Ascending aorta (tissue), 2 donors: ENCODE measurements around the gene TAPBP. TPM values are rescaled to one million over a fixed set of nuclear protein-coding genes. Genes with fewer than 3 reads are reported as not detected.

Experiments used
- DNase-seq, 2 donors: peaks; one replicate each; pipeline ENCODE4 v3.0.0-alpha.2; 2019; ENCODE audit warnings: low spot score in 2 of 2
- H3K27ac ChIP-seq, 2 donors: fragments of 200-600 bp; sonication (generic); one replicate each; pipeline ENCODE4 v1.5.1; 2016 to 2017; ENCODE audit warnings: mild to moderate bottlenecking in 1 of 2
- H3K27me3 ChIP-seq: fragments of 200-600 bp; sonication (generic); one replicate; pipeline ENCODE4 v1.5.1; 2017
- H3K36me3 ChIP-seq, 2 donors: fragments of 200-600 bp; sonication (generic); one replicate each; pipeline ENCODE4 v1.5.1; 2016
- H3K4me1 ChIP-seq, 2 donors: fragments of 200-600 bp; sonication (generic); one replicate each; pipeline ENCODE4 v1.5.1; 2016 to 2017; ENCODE audit warnings: mild to moderate bottlenecking in 1 of 2
- H3K4me3 ChIP-seq, 2 donors: fragments of 200-600 bp; sonication (generic); one replicate each; pipeline ENCODE4 v1.5.1; 2016 to 2017; ENCODE audit warnings: mild to moderate bottlenecking in 1 of 2
- H3K9me3 ChIP-seq, 2 donors: fragments of 200-600 bp; sonication (generic); one replicate each; pipeline ENCODE4 v1.5.1; 2016
- intact Hi-C: fragments of 100-400 bp; cut with DNase I; formaldehyde crosslinking; loops from one replicate; pipeline ENCODE4 v1.15.1; 2023
- total RNA-seq: library from RNA; depleted of rRNA; stranded (reverse); fragments of >200 nt; gene quantifications from one replicate; pipeline ENCODE4 v1.1.0, GENCODE V29; 2016
- TF ChIP-seq, protein P1 (sequence below), 3 experiments: fragments of 200-600 bp in 2 of 3; fragments of 450-650 bp in 1 of 3; sonication (generic) in 2 of 3; IDR thresholded peaks; one replicate each; pipeline ENCODE4 v1.5.1; 2016 to 2019; ENCODE audit warnings: antibody characterized with exemption in 3 of 3, mild to moderate bottlenecking in 1 of 3, moderate library complexity in 1 of 3

TAPBP gene
- total RNA-seq, 1 donor from 2014 or later, result 185 TPM

DNA sequence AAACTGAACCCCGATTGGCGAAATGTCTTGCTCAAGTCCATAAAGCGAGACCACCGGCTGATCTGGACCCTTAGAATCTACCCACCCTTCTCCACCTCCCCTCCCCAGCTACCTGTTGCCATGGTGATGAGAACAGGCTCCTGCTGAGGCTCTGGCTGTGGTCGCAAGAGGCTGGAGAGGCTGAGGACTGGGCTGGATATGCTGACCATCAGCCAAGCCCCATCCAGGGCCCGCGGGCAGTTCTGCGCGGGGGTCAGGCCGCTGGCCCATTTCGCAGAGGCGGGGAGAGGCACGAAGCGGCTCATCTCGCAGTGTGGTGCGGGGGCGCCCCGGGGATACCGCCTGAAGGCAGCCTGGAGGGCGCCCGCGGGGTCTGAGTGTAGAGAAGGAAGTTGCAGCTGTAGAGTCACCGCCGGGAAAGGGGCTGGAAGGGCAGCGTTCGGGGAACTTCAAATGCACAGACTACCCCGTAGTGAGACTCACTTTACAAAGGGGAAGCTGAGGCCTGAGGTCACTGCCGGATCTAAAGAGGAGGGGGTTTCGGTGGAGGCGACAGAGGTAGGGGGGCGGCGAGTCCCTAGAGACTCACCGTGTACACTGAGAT lies 671 bp downstream of the TAPBP start:
- peak in 1 of 2 donors; percentile 80 for DNase-seq
- Histone ChIP-seq H3K4me1 (peaks cover 0 to 25% of the 10 kb centered on the region in 2 donors), H3K9me3 (no peaks in the 10 kb centered on the region)

DNA sequence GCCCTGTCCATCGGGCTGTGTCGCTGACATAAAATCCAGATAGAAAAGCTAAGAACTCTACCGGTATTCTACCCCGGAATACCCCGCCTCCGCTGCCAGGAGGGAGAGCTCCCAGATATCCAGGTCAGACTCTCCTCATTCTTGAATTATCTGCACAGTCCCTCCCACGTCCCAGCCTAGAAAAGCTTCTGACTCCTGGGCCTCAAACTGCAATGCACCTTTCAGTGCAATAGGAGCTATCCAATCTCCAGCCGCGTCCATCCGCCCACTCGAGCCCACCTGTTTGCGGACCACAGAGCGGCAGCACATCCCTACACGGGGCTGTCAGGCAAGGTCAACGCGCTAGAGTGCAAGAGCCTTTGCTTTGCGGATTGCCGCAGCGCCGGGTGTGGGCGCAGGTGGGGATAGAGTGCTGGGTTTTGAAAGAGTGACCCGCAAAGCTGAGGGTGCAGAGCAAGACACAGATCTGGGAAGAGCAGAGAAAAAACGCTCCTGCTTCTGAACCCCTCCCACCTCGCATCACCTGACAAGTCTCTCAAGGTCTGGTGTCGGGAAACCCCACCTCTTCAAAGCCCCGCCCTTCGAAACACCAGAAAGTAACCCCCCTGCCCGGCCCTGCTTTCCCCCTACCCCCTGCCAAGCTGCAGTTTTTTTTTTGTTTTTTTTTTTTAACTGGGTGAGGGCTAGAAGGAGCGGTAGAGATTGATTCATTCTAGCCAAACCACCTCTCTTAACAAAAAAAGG lies 1.3 kb downstream of the TAPBP start:
- Histone ChIP-seq H3K9me3 (no peaks in the 10 kb centered on the region), H3K4me3 (peak overlapping the region; percentile 60 to 82), H3K27me3 (no peaks in the 10 kb centered on the region), H3K36me3 (peaks cover 5% of the 10 kb centered on the region in 2 donors), H3K27ac (peak overlapping the region; percentile 87 to 97), H3K4me1 (peaks cover 0 to 24% of the 10 kb centered on the region in 2 donors)
- DNase-seq, result peak in 1 of 2 donors; percentile 82
- TF ChIP-seq, protein P1, sequence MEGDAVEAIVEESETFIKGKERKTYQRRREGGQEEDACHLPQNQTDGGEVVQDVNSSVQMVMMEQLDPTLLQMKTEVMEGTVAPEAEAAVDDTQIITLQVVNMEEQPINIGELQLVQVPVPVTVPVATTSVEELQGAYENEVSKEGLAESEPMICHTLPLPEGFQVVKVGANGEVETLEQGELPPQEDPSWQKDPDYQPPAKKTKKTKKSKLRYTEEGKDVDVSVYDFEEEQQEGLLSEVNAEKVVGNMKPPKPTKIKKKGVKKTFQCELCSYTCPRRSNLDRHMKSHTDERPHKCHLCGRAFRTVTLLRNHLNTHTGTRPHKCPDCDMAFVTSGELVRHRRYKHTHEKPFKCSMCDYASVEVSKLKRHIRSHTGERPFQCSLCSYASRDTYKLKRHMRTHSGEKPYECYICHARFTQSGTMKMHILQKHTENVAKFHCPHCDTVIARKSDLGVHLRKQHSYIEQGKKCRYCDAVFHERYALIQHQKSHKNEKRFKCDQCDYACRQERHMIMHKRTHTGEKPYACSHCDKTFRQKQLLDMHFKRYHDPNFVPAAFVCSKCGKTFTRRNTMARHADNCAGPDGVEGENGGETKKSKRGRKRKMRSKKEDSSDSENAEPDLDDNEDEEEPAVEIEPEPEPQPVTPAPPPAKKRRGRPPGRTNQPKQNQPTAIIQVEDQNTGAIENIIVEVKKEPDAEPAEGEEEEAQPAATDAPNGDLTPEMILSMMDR (IDR thresholded peaks at IDR 0.05), result no peak
- intact Hi-C loops, result loop anchor here (2.0 to 10.0 kb wide), 2 partner anchors 14 to 1648 kb away; partner anchors contain the start of genes C6orf47, CSNK2B, GPANK1 and LY6G5B

More for the DNA sequence above, 671 bp downstream of the TAPBP start:
- Histone ChIP-seq H3K27ac (peak overlapping the region; percentile 87 to 97), H3K27me3 (no peaks in the 10 kb centered on the region), H3K4me3 (peak overlapping the region; percentile 60 to 82), H3K36me3 (peaks cover 5% of the 10 kb centered on the region in 2 donors)
- intact Hi-C loops, result loop anchor here (2.0 to 10.0 kb wide), 2 partner anchors 14 to 1648 kb away; partner anchors contain the start of genes C6orf47, CSNK2B, GPANK1 and LY6G5B
- TF ChIP-seq, protein P1 (IDR thresholded peaks at IDR 0.05), result no peak

DNA sequence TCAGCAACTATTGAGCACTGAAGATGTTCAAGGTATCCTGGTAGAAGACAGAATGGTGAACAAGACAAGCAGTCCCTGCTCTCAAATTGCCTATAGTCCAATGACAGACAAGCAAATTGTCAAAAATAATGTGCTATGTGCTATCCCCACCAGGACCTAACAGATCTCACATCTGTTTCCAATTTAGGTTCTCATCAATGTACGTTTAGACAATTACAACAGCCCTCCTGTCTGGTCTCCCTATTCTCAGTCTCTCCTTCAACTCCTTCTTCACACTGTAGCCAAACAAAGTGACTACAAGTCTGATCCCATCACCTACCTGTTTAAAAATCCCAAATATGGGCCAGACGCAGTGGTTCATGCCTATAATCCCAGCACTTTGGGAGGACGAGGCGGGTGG lies 7.5 kb downstream of the TAPBP start:
- Histone ChIP-seq H3K4me1 (no peaks in the 10 kb centered on the region), H3K36me3 (peaks cover 29 to 31% of the 10 kb centered on the region in 2 donors), H3K27me3 (no peaks in the 10 kb centered on the region), H3K4me3 (no peak overlapping the region), H3K9me3 (no peaks in the 10 kb centered on the region), H3K27ac (no peak overlapping the region)
- TF ChIP-seq, protein P1 (IDR thresholded peaks at IDR 0.05), result no peak
- no peak for DNase-seq
- intact Hi-C loops, result no loop called here

DNA sequence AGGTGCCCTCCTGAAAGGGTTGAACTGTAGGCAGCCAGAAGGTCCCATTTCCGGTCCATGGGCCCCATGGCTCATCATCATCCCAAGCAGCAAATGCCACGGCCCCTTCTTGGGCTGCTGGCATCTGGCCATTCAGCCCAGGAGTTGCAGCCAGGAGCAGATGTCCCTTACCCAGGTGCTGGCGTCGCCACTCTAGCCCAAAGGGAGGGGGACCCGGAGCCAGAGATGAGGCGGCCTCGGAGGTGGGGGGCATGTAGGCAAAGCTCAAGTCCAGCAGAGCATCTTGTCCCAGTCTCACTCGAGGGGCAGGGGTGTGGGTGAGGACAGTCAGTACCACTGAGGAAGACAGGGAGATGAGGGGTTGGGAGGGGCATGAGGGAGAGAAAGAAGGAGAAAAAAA lies 8.8 kb downstream of the TAPBP start:
- TF ChIP-seq, protein P1 (IDR thresholded peaks at IDR 0.05), result no peak
- Histone ChIP-seq H3K27me3 (no peaks in the 10 kb centered on the region), H3K27ac (no peak overlapping the region), H3K9me3 (no peaks in the 10 kb centered on the region), H3K4me3 (no peak overlapping the region), H3K4me1 (peaks cover 0 to 7% of the 10 kb centered on the region in 2 donors), H3K36me3 (peaks cover 23 to 31% of the 10 kb centered on the region in 2 donors)
- DNase-seq, result no peak
- intact Hi-C loops, result no loop called here

DNA sequence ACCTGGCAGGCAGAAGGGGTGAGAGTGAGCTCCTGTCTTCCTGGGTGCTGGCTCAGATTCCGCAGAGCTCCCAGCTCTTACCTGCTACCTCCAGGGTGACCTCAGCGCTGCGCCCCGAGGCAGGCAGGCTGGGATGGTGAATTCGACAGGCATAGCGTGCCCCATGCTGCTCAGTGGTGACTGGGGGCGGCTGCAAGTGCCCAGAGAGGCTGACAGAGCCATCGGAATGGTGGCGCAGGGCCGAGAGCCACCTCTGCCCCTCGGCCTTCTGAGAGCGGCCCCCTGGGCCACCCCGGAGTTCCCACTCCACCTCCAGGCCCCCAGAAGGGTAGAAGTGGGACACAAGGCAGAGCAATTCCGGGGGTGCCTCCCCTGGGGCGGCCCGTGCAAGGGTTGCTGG lies 9.7 kb downstream of the TAPBP start:
- DNase-seq, result no peak
- peaks cover 0 to 10% of the 10 kb centered on the region in 2 donors for H3K4me1 ChIP-seq
- intact Hi-C loops, result no loop called here
- H3K9me3 ChIP-seq, result no peaks in the 10 kb centered on the region
- H3K4me3 ChIP-seq, result no peak overlapping the region
- TF ChIP-seq, protein P1 (IDR thresholded peaks at IDR 0.05), result no peak
- H3K27me3 ChIP-seq, result no peaks in the 10 kb centered on the region
- H3K36me3 ChIP-seq, result peaks cover 23 to 31% of the 10 kb centered on the region in 2 donors
- H3K27ac ChIP-seq, result no peak overlapping the region
